IPS-15b (cell line): ENCODE data around the gene TYSND1.

ENCODE experiments used
- H3K27me3 ChIP-seq: one replicate; pipeline ENCODE4 v1.6.1; 2013; ENCODE audit warnings: low read length; ENCODE audit not compliant: control insufficient read depth, insufficient read depth
- H3K36me3 ChIP-seq: one replicate; pipeline ENCODE4 v1.6.1; 2013; ENCODE audit warnings: low read length; ENCODE audit not compliant: control insufficient read depth, insufficient read depth
- H3K4me1 ChIP-seq: one replicate; pipeline ENCODE4 v1.6.1; 2013; ENCODE audit warnings: mild to moderate bottlenecking, low read length; ENCODE audit not compliant: control insufficient read depth, insufficient read depth
- H3K4me3 ChIP-seq: one replicate; pipeline ENCODE4 v1.5.1; 2013; ENCODE audit warnings: low read depth, low read length
- H3K9ac ChIP-seq: one replicate; pipeline ENCODE4 v1.6.1; 2013; ENCODE audit warnings: low read depth, mild to moderate bottlenecking, low read length
- H3K9me3 ChIP-seq: one replicate; pipeline ENCODE4 v1.6.1; 2013; ENCODE audit warnings: mild to moderate bottlenecking, low read length; ENCODE audit not compliant: control insufficient read depth, insufficient read depth

TYSND1 gene

DNA sequence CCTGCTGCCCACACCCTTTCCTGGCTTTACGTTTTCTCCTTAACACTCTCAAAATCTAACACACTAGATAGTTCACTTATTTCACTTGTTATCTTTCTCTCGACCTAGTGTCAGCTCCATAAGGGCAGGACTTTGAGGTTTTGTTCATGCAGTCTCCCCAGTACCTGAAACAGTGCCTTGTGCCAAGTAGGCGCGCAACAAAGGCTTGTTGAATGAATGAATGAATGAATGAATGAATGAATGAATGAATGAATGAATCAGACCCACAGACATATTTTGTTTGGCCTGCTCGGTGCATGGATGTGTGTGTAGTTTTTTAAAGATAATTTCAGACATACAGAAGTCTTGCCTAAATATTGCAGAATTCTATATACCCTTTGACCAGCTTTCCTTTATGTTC is 6.2 kb downstream of the TYSND1 start:
- no peaks in the 10 kb centered on the region for H3K9me3 ChIP-seq
- H3K4me3 ChIP-seq = no peak overlapping the region
- peaks cover 4% of the 10 kb centered on the region for H3K4me1 ChIP-seq

DNA sequence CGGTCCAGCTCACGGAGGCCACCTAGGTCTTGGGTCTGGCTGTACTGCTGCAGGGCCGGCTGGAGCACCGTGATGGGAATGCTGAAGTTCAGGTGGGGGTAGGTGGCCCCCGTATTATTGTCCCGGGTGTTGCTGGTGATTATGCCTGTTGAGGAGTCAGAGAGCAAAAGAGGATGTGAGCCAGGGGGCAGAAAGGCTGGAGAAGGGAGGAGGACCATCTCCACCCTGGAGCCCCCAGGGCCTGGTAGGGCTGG is 6.6 kb downstream of the TYSND1 start:
- Histone ChIP-seq H3K4me1 (peaks cover 3% of the 10 kb centered on the region), H3K4me3 (no peak overlapping the region), H3K9ac (no peak overlapping the region), H3K9me3 (no peaks in the 10 kb centered on the region), H3K36me3 (no peaks in the 10 kb centered on the region), H3K27me3 (peaks cover under 1% of the 10 kb centered on the region)

More for the DNA sequence above, 6.2 kb downstream of the TYSND1 start:
- no peak overlapping the region for H3K9ac ChIP-seq
- no peaks in the 10 kb centered on the region for H3K36me3 ChIP-seq
- H3K27me3 ChIP-seq = peaks cover 4% of the 10 kb centered on the region

DNA sequence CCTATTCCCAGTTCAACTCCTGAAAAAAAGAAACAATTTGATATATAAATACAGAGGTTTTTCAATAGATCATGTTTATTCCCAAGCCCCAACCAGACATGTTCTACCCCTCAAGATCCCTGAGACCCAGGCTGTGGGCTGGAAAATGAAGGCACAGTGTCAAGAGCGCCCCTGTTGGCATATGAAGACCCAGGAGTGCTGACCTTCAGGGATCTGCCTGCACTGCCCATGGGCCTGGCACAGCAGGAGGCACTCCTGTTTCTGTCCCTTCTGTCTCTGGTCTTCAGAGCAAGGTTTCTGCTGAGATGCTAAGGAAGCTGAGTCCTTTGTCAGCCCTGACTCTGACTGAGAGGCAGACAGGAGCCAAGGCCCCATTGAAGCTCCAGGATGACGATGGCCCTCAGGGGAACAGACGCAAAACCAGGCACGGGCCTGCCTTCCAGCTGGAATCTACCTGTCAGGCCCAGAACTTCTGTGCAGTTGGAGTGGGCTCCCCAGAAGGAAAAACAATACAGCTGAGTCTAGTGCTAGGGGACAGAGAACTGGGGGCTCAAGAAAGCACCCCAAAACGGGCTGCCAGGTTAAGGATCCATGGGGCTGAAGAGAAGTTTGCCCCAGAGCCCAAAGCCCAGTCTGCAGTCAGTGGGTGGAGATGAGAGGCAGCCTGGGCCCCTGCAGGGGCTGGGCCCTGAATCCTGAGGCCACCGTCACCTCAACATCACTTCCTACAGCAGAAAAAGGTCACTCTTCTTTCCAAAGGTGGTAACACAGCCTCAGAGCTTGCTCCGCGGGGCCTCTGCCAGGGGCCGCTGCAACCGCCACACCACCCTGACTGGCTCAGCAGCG is 7.1 kb downstream of the TYSND1 start:
- Histone ChIP-seq H3K36me3 (no peaks in the 10 kb centered on the region), H3K9me3 (no peaks in the 10 kb centered on the region), H3K4me3 (no peak overlapping the region), H3K27me3 (no peaks in the 10 kb centered on the region), H3K9ac (no peak overlapping the region), H3K4me1 (no peaks in the 10 kb centered on the region)

DNA sequence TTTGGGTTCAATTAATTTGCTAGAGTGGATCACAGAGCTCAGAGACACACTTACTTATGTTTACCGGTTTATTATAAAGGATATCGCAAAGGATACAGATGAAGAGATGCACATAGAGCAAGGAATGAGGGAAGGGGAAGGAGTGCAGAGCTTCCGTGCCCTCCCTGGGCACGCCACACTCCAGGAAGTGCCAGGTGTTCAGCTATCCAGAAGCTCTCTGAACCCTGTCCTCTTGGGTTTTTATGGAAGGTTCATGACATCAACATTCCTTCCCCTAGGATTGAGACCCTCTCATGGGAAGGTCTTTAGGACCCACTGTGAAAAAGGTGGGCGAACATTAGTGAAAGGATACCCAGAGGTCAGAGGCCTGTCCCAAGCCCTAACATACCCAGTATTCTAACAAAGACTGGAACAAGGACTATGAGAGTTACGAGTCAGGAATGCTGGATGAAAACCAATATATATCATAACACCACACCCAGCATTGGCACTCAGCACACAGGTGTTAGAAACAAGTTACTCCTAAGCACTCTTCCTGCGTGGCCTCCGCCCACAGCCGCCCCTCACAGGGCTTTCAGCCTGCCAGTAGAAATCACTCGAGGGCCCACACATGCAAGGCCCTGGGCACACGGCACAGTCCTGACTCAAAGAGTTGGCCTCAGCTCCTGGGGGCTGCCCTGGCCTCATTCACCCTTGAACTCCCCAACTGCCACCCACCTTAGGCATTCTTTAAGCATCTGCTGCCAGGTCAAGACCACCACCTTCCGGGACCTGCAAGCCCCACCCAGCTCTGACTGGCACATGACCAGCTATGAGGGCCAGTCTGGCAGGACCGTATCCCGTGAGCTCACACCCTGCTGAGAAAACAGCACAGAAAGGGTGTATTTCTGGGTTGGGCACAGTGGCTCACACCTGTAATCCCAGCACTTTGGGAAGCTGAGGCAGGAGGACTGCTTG is 8.3 kb downstream of the TYSND1 start:
- no peak overlapping the region for H3K4me3 ChIP-seq
- H3K9ac ChIP-seq = no peak overlapping the region
- no peaks in the 10 kb centered on the region for H3K9me3 ChIP-seq
- H3K27me3 ChIP-seq = peaks cover 4% of the 10 kb centered on the region
- H3K36me3 ChIP-seq = no peaks in the 10 kb centered on the region
- H3K4me1 ChIP-seq = peaks cover 1% of the 10 kb centered on the region

DNA sequence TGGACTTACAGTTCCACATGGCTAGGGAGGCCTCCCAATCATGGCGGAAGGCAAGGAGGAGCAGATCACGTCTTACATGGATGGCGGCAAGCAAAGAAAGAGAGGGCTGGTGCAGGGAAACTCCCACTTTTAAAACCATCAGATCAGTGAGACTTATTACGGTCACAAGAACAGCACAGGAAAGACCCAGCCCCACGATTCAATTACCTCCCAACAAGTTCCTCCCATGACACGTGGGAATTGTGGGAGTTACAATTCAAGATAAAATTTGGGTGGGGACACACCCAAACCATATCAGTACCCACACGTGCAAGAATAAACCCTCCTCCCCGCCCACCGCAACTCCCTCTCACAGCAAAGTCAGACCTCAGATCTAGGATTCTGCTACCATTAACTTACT is 9.4 kb downstream of the TYSND1 start:
- H3K9me3 ChIP-seq = no peaks in the 10 kb centered on the region
- no peak overlapping the region for H3K4me3 ChIP-seq
- no peak overlapping the region for H3K9ac ChIP-seq
- H3K27me3 ChIP-seq = peaks cover 8% of the 10 kb centered on the region
- peaks cover 4% of the 10 kb centered on the region for H3K4me1 ChIP-seq
- H3K36me3 ChIP-seq = no peaks in the 10 kb centered on the region

DNA sequence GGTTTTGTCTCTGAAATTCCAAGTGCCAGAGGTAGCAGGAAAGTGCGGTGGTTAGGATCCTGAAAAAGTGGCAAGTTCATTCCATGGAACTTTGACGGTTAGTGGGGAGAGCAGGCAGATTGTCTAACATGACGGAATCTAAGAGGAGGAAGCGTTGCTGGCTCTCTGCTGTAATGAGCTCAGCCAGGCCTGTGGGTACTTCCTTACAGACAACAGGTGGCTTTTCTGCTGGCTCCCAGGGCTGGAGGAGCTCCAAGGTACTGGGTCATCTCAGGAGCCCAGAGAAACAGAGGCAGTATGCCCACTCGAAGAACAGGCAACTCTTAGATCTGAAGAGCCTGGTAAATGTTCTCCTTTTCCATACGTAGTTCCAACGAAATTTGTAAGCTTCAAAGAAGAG is 10.8 kb downstream of the TYSND1 start:
- Histone ChIP-seq H3K36me3 (no peaks in the 10 kb centered on the region), H3K4me3 (no peak overlapping the region), H3K9me3 (no peaks in the 10 kb centered on the region), H3K4me1 (peaks cover 7% of the 10 kb centered on the region), H3K27me3 (peaks cover 15% of the 10 kb centered on the region), H3K9ac (no peak overlapping the region)

DNA sequence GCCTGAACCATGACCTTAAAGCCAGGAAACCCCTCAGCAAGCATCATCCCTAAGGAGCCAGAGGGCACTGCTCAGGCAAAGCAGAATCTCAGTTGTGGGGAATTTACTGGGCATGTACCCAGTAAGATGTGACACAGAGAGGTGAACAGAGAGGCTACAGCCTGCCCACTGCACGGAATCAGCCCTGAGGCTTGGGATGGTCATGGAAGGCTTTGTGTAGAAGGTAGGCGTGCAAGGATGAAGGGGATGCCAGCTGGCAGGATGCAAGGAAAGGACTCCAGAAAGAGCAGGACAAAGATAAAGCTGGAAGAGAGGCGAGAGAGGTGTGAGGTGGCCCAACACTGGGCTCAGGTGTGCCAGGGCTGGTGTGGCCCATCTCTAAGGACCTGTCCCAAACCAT is 11.5 kb downstream of the TYSND1 start:
- H3K4me1 ChIP-seq = peaks cover 7% of the 10 kb centered on the region
- no peak overlapping the region for H3K9ac ChIP-seq

DNA sequence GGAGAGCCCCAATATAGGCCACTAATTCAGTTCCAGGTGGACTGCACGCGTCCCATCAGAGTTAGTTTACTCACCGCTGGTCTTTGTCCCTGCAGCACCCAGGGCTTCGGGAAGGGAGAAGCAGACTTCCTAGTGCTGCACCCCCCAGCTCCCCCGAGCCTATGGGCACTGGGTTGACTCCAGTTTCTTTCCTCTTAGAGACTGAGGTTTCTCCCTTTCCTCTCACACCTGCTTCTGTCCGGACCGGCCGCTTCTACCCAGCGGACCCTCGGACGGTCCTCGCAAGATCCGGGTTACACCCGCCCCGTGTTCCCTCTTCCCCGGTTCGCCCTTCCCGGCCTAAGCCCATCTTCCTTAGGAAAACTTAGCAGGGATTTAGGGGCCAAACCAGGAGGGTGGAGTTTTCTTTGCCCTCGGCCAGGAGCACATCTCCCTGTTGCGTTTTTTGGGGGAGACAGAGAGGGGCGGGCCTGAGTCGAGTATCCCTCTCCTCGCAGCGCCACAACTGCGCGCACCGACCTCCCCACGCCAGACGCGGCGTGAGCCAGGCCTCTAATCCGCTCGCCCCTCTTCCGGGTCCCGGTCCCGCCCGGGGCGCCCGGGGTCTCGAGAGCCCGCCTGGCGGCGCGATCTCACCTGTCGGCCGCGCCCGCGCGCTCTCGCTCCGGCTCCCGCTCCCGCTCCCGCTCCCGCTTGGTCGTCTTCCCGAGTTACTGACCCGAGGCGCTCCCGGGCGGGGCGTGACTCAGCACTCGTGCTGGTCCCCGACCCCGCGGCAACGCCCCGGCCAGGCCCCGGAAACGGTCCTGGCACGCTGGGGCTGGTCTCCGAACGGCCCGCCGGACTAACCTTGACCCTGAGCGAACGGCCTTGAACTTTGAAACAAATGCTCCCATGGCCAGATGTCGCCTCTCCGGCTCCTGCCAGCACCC is 14.1 kb downstream of the TYSND1 start, which contains the start of gene AIFM2:
AIFM2 (minus strand) TSS at position 728 of the 932 bp plus-strand sequence. CDS start 8,741 bp downstream, outside the sequence.
- peaks cover 7% of the 10 kb centered on the region for H3K4me1 ChIP-seq
- H3K36me3 ChIP-seq = no peaks in the 10 kb centered on the region
- H3K4me3 ChIP-seq = peak within 1 kb of the TSS; percentile 66
- H3K9ac ChIP-seq = peak within 1 kb of the TSS; percentile 77
- H3K9me3 ChIP-seq = no peaks in the 10 kb centered on the region
- H3K27me3 ChIP-seq = peaks cover 15% of the 10 kb centered on the region

More for the DNA sequence above, 11.5 kb downstream of the TYSND1 start:
- no peak overlapping the region for H3K4me3 ChIP-seq
- H3K36me3 ChIP-seq = no peaks in the 10 kb centered on the region
- peaks cover 15% of the 10 kb centered on the region for H3K27me3 ChIP-seq
- H3K9me3 ChIP-seq = no peaks in the 10 kb centered on the region

DNA sequence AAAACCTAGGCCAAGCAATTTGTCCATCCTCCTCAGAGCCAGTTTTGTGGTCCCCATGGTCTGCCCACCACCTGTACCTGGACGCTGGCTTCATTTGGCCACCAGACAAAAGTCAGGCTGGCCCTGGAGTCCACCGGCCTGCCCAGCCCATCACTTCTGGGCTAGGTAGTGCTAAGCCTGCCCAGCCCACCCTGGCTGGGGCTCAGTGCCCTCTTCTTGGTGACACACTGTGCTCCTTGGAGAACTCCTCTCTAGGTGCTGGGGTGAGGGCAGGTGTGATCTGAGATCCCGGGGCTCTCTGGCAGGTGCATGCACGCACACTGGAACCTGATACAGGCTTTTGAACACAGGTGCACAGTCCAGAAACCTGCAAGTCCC is 15.0 kb downstream of the TYSND1 start:
- Histone ChIP-seq H3K27me3 (peaks cover 15% of the 10 kb centered on the region), H3K4me1 (peaks cover 7% of the 10 kb centered on the region), H3K9me3 (no peaks in the 10 kb centered on the region), H3K9ac (no peak overlapping the region), H3K36me3 (no peaks in the 10 kb centered on the region), H3K4me3 (peak overlapping the region; percentile 66)

DNA sequence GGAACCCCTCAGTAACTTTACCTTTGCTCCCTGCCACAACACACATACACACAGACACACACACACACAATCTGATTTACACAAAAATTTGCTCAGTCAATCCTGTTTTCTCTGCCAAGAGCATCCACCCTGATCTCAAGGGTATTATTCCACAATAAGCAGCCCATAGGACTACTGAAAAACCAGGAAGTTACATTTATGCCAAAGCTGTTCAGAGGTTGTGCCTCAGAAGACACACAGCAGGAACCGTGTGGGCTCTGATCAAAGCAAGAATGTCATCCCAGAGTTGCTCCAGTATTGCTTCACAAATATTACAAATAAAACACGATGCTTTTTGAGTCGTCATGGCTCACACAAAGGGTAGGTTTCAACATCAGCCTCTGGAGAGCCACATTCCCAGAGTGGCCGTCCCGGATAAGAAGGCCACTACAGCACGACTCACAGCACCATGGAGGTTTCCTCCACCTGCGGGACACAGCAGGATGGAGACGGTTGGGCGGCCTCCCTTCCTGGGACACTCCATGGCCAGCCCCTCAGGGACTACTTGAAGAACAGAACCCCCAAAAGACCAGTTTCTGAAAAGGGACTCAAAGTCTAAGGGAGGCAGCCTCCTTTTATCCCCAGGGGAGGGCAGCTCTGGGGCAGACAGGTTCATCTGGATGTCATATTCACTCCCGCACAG is 15.5 kb downstream of the TYSND1 start:
- H3K9ac ChIP-seq = no peak overlapping the region
- no peaks in the 10 kb centered on the region for H3K36me3 ChIP-seq
- H3K27me3 ChIP-seq = peaks cover 15% of the 10 kb centered on the region
- H3K4me1 ChIP-seq = peaks cover 7% of the 10 kb centered on the region
- no peaks in the 10 kb centered on the region for H3K9me3 ChIP-seq
- H3K4me3 ChIP-seq = no peak overlapping the region
